GM10266 (cell line): ENCODE data around the gene ANKRD12.

Source experiments
- DNase-seq: peaks from one replicate; pipeline ENCODE4 v3.0.0; 2012; ENCODE audit errors: extremely low spot score
- TF ChIP-seq, protein P1 (sequence below): IDR thresholded peaks from 2 replicates; pipeline ENCODE4 v1.5.1; 2012; ENCODE audit warnings: mild to moderate bottlenecking, low read depth; ENCODE audit not compliant: control insufficient read depth, insufficient read depth; ENCODE audit errors: missing control alignments

ANKRD12 gene

DNA sequence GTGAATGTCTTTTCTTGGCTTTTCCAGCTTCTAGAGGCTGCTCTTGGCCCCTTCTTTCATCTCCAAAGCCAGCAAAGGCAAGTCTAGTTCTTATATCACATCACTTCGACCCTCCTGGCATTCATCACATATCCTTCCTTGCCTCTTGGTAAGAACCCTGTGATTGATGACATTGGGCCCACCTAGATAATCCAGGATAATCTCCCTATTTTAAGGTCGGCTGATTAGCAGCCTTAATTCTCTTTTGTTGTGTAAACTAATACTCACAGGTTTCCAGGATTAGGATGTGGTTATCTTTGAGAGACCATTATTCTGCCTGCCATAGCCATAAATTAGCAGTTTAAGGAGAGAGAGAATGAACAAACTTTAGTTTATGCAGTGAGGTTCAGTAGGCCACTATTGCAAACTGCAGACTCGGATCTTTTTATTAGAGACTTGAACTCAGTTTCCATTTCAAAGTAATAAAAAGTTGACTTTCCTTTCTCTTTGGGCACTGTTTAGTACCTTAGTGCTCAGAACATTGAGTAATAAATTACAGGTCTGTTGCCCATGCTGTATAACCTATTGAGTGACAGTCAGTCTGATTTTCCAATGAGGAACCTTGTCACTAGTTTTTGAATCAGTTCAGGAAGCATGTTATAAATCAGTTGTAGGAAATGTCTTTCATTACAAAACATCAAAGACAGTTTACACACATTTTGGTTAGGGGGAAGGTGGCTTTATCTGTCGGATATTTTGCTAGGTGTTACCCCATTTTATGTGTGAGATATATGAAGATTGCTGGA, 29.6 kb upstream of the ANKRD12 start:
- no peak for DNase-seq
- TF ChIP-seq, protein P1, sequence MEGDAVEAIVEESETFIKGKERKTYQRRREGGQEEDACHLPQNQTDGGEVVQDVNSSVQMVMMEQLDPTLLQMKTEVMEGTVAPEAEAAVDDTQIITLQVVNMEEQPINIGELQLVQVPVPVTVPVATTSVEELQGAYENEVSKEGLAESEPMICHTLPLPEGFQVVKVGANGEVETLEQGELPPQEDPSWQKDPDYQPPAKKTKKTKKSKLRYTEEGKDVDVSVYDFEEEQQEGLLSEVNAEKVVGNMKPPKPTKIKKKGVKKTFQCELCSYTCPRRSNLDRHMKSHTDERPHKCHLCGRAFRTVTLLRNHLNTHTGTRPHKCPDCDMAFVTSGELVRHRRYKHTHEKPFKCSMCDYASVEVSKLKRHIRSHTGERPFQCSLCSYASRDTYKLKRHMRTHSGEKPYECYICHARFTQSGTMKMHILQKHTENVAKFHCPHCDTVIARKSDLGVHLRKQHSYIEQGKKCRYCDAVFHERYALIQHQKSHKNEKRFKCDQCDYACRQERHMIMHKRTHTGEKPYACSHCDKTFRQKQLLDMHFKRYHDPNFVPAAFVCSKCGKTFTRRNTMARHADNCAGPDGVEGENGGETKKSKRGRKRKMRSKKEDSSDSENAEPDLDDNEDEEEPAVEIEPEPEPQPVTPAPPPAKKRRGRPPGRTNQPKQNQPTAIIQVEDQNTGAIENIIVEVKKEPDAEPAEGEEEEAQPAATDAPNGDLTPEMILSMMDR, result no peak

DNA sequence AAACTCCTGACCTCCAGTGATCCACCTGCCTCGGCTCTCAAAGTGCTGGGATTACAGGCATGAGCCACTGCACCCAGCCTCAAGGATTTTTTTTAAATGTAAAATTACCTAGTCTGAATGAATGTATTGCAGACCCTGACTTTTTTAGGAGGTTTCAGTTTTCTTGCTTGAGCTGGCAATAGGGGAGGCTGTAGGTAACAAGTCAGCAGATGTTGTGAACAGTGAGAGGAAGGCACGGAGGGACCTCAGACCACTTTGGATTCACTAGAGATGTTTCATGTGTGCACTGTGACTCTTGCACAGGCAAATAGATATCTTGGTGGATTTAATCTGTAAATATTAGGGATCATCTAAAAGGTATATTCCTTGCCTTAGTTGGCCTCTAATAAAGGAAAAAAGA, 27.7 kb upstream of the ANKRD12 start:
- TF ChIP-seq, protein P1, result no peak
- DNase-seq, result no peak

DNA sequence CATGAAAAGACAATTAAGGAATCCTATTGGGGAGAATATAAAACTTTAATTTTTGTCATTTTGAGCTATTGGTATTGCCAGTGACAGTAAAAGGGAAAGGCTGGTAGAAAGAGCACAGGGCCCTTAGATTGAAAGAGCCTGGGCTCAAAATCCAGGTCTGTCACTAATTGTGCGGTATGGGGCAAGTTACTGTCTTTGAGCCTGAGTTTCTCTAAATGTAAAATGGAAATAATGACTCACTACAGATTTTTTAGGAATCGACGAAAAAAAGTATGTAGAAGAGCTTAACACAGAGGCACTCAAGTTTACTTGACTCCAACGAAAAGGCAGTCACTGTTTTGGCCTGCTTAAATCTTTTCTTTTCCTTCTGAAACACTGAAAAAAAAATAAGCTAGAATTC, 27.1 kb upstream of the ANKRD12 start:
- TF ChIP-seq, protein P1, result no peak
- DNase-seq, result no peak

DNA sequence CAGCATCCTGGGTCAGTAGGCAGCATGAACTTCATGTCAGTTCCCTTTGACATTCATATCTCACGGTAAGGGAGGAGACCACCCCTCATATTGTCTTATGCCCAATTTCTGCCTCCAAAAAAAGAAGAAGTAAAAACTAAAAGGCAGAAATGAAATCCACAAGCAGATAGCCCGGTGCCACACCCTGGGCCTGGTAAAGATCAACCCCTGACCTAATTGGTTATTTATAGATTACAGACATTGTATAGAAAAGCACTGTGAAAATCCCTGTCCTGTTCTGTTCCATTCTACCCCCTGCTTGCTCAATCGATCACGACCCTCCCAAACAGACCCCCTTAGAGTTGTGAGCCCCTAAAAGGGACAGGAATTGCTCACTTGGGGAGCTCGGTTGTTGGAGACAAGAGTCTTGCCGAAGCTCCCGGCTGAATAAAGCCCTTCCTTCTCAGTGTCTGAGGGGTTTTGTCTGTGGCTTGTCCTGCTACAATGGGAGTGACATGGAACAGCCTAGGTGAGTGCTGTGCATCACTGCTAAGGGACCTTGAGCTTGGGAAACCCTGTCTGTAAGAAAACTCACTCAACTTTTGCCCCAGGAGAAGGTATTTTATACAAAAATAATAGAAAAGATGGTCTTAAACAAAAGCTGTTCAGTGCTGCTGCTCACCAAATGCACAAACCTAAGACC, 23.0 kb upstream of the ANKRD12 start:
- TF ChIP-seq, protein P1, result no peak
- no peak for DNase-seq

DNA sequence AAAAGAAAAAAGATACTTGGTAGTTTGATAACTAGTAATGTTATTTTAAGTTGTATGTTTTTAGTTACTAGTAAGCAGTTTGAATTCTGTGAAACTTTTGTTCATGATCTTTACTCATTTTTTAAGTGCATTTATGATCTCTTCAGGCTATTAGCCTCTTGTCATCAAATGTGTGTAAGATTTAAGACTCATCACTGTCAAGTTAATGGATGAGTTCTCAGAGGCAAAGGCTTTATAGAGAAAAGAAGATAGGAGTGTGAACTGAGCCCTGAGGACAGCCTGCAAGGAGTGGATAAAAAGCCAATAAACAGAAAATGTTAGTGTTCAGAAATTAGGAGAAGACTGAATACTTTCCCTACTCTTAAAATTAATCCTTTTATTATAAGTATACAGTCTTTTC, 20.6 kb upstream of the ANKRD12 start:
- TF ChIP-seq, protein P1, result no peak
- DNase-seq, result no peak

DNA sequence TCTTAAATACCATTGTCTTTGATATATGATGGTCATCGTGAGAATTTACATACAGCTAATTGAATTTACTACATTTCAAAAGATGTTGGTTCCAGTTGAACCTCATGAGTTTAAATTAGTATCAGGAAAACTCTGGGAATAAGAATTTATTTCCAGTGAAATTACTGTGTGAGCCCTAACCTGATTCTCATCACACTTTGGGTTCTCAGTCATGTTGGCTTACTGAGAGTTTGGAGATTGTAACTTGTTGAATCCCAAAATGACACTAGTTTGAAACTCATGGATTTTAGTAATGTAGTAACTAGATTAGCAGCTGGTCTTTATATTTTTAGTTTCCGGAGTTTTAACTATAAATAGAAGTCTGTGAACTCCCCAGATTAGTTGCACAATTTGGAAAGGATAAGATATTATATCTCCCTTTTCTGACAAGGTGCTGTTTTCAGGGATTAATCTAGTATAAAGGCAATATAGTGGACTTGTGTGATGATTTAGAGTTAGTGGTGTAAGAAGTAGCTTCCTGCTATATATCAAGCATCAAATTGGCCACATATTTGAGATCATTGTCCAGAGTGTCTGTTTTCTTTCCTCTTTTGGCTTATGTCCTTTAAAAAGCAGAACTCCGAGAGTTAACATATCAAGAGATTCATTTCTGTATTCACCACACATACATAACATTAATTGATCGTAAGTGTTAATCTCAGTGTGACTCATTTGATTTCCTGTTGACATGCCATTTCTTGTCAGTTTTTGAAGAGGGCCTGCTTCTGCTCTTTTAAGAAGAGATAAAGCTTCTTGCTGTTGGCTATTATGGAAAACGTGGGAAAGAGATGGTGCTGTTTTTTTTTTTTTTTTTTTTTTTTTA, 18.4 kb upstream of the ANKRD12 start:
- no peak for DNase-seq

More for the DNA sequence above, 18.4 kb upstream of the ANKRD12 start:
- TF ChIP-seq, protein P1, result no peak
